ENCODE results near the gene RHOBTB3.

GRCh38 chr5:95711501-95712346 lies 19.4 kb upstream of the RHOBTB3 start:
- TF ChIP-seq CTCF (IDR thresholded peaks at IDR 0.05) (no peak), POLR2A (IDR thresholded peaks at IDR 0.05) (no peak)

Measured in thyroid gland (tissue), 4 donors.